Measurements from ENCODE around the gene SEC23IP.

SEC23IP gene

GRCh38 chr10:119919826-119920225 lies 27.3 kb downstream of the SEC23IP start:
- Histone ChIP-seq H2AFZ (ENCODE audit: low read depth, low read length) (no peak overlapping the region), H3K9me3 (ENCODE audit: insufficient read depth, low read length) (no peaks in the 10 kb centered on the region), H3K79me2 (ENCODE audit: low read length) (no peaks in the 10 kb centered on the region), H3K27ac (ENCODE audit: low read length) (0 out of 2 replicates have a peak overlapping the region, but pooled peaks have one; percentile 21), H4K20me1 (ENCODE audit: insufficient read depth, low read length) (peaks cover 3% of the 10 kb centered on the region; the same call in 1 of the 2 replicates), H3K9ac (ENCODE audit: low read length) (no peak overlapping the region), H3K4me3 (ENCODE audit: low read length) (no peak overlapping the region), H3K27me3 (ENCODE audit: low read depth, low read length) (no peaks in the 10 kb centered on the region), H3K36me3 (replicated peaks; ENCODE audit: low read depth, low read length) (peaks cover 23% of the 10 kb centered on the region), H3K4me1 (ENCODE audit: low read length) (peaks cover 19% of the 10 kb centered on the region), H3K4me2 (ENCODE audit: low read length) (peak overlapping the region; percentile 44)
- TF ChIP-seq, protein P1, sequence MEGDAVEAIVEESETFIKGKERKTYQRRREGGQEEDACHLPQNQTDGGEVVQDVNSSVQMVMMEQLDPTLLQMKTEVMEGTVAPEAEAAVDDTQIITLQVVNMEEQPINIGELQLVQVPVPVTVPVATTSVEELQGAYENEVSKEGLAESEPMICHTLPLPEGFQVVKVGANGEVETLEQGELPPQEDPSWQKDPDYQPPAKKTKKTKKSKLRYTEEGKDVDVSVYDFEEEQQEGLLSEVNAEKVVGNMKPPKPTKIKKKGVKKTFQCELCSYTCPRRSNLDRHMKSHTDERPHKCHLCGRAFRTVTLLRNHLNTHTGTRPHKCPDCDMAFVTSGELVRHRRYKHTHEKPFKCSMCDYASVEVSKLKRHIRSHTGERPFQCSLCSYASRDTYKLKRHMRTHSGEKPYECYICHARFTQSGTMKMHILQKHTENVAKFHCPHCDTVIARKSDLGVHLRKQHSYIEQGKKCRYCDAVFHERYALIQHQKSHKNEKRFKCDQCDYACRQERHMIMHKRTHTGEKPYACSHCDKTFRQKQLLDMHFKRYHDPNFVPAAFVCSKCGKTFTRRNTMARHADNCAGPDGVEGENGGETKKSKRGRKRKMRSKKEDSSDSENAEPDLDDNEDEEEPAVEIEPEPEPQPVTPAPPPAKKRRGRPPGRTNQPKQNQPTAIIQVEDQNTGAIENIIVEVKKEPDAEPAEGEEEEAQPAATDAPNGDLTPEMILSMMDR (IDR thresholded peaks at IDR 0.05; ENCODE audit: low read depth, low read length): no peak
- TF ChIP-seq EZH2phosphoT487 (IDR thresholded peaks at IDR 0.05; ENCODE audit: low read depth): no peak

DNA sequence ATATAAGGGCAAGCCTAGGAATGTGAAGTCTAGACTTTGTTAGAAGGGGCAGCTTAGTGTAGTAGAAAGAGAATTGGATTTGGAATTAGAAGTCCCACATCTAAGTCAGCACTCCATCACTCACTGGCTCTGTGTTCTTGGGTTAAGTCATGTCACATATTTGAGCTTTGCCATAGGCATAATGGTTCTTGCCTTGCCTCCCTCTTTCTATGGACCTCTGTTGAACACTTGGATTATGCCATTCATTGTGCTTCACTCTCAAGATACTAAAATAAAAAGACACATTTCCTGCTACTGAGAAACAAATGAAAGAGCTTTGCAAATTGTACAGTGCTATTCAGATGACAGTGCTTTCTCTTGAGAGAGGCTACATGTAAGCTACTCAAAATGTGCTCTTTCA lies 35.9 kb downstream of the SEC23IP start:
- H3K27me3 ChIP-seq (ENCODE audit: low read depth, low read length): no peaks in the 10 kb centered on the region
- H3K27ac ChIP-seq (ENCODE audit: low read length): no peak overlapping the region
- H3K4me2 ChIP-seq (ENCODE audit: low read length): no peak overlapping the region
- peaks cover 31% of the 10 kb centered on the region for H3K36me3 ChIP-seq (replicated peaks; ENCODE audit: low read depth, low read length)
- H3K9ac ChIP-seq (ENCODE audit: low read length): no peak overlapping the region
- H2AFZ ChIP-seq (ENCODE audit: low read depth, low read length): no peak overlapping the region
- H3K9me3 ChIP-seq (ENCODE audit: insufficient read depth, low read length): no peaks in the 10 kb centered on the region
- H4K20me1 ChIP-seq (ENCODE audit: insufficient read depth, low read length): no peaks in the 10 kb centered on the region
- no peaks in the 10 kb centered on the region for H3K79me2 ChIP-seq (ENCODE audit: low read length)
- TF ChIP-seq EZH2phosphoT487 (IDR thresholded peaks at IDR 0.05; ENCODE audit: low read depth): no peak
- TF ChIP-seq, protein P1 (IDR thresholded peaks at IDR 0.05; ENCODE audit: low read depth, low read length): no peak
- H3K4me1 ChIP-seq (ENCODE audit: low read length): no peaks in the 10 kb centered on the region
- no peak overlapping the region for H3K4me3 ChIP-seq (ENCODE audit: low read length)

DNA sequence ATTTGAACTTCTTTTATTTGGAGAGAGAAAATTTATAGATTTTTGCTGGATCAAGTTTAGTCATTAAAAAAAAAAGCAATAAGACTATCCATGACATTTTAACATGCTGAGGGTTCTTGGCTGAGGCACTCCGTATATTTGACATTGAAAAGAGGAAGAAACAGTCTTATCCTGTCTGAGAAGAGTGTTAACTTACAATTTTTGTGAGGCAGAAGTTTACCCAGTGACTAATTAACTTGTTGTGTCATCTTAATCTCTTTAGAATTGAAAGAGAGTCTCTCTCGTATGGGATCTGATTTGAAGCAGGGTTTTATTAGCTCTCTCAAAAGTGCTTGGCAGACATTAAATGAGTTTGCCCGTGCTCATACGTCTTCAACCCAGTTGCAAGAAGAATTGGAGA lies 39.3 kb downstream of the SEC23IP start:
- Histone ChIP-seq H3K27ac (ENCODE audit: low read length) (no peak overlapping the region), H3K4me2 (ENCODE audit: low read length) (no peak overlapping the region), H3K9ac (ENCODE audit: low read length) (no peak overlapping the region), H2AFZ (ENCODE audit: low read depth, low read length) (no peak overlapping the region), H4K20me1 (ENCODE audit: insufficient read depth, low read length) (no peaks in the 10 kb centered on the region), H3K4me3 (ENCODE audit: low read length) (no peak overlapping the region), H3K36me3 (replicated peaks; ENCODE audit: low read depth, low read length) (peaks cover 27% of the 10 kb centered on the region), H3K27me3 (ENCODE audit: low read depth, low read length) (no peaks in the 10 kb centered on the region), H3K9me3 (ENCODE audit: insufficient read depth, low read length) (no peaks in the 10 kb centered on the region), H3K79me2 (ENCODE audit: low read length) (no peaks in the 10 kb centered on the region), H3K4me1 (ENCODE audit: low read length) (no peaks in the 10 kb centered on the region)
- TF ChIP-seq, protein P1 (IDR thresholded peaks at IDR 0.05; ENCODE audit: low read depth, low read length): no peak
- TF ChIP-seq EZH2phosphoT487 (IDR thresholded peaks at IDR 0.05; ENCODE audit: low read depth): no peak

DNA sequence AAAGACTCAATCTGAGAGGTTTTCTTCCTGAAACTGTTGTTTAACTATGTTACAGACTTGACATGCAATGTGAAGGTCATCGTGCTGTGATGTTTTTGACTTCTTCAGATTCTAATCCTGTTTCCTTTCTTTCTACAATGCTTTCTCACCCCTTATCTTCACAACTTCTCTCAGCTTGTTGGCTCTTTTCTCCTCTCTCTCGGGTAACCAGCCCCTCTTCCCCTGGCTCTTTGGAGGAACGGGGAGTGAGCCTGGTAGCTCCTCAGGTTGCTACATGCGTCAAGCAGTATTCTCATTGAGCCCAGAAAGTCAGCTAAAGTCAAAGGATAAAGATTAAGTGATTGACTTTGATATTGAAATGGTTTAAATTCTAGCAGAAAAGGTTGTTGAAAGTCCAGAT lies 40.1 kb downstream of the SEC23IP start:
- Histone ChIP-seq H3K4me3 (ENCODE audit: low read length) (no peak overlapping the region), H3K4me2 (ENCODE audit: low read length) (no peak overlapping the region), H3K27ac (ENCODE audit: low read length) (no peak overlapping the region), H3K9ac (ENCODE audit: low read length) (no peak overlapping the region), H3K79me2 (ENCODE audit: low read length) (no peaks in the 10 kb centered on the region), H3K4me1 (ENCODE audit: low read length) (no peaks in the 10 kb centered on the region), H4K20me1 (ENCODE audit: insufficient read depth, low read length) (no peaks in the 10 kb centered on the region), H3K36me3 (replicated peaks; ENCODE audit: low read depth, low read length) (peaks cover 20% of the 10 kb centered on the region), H3K27me3 (ENCODE audit: low read depth, low read length) (no peaks in the 10 kb centered on the region), H2AFZ (ENCODE audit: low read depth, low read length) (no peak overlapping the region), H3K9me3 (ENCODE audit: insufficient read depth, low read length) (no peaks in the 10 kb centered on the region)
- TF ChIP-seq, protein P1 (IDR thresholded peaks at IDR 0.05; ENCODE audit: low read depth, low read length): no peak
- TF ChIP-seq EZH2phosphoT487 (IDR thresholded peaks at IDR 0.05; ENCODE audit: low read depth): no peak

Data from OCI-LY3 (cell line).